ENCODE data around the gene RMRP.

DNA sequence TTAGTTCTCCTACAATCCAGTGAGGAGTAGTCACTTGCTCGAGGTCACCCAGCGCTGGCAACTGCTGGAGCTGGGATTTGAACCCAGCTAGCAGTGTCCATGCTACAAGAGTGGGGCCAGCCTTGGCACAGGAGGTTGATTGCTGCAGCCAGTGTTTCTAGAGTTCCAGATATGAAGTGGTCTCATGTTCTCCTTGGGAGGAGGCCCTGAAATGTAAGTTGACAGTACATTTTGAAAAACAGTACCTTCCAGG lies 1.1 kb upstream of the RMRP start:
- TF ChIP-seq, protein P1, sequence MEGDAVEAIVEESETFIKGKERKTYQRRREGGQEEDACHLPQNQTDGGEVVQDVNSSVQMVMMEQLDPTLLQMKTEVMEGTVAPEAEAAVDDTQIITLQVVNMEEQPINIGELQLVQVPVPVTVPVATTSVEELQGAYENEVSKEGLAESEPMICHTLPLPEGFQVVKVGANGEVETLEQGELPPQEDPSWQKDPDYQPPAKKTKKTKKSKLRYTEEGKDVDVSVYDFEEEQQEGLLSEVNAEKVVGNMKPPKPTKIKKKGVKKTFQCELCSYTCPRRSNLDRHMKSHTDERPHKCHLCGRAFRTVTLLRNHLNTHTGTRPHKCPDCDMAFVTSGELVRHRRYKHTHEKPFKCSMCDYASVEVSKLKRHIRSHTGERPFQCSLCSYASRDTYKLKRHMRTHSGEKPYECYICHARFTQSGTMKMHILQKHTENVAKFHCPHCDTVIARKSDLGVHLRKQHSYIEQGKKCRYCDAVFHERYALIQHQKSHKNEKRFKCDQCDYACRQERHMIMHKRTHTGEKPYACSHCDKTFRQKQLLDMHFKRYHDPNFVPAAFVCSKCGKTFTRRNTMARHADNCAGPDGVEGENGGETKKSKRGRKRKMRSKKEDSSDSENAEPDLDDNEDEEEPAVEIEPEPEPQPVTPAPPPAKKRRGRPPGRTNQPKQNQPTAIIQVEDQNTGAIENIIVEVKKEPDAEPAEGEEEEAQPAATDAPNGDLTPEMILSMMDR (IDR thresholded peaks at IDR 0.05; ENCODE audit: low read depth, low read length): no peak
- no peak for TF ChIP-seq EZH2phosphoT487 (IDR thresholded peaks at IDR 0.05; ENCODE audit: low read depth)

Data from OCI-LY3 (cell line).